Activated CD8-positive, alpha-beta memory T cell treated with anti-CD3 and anti-CD28 coated beads, Interleukin-2, amount 50 U/mL, for 24 hours (primary cell): Measurements from ENCODE around the gene ZNF189.
"Not testable (repeated sequence)": the region's sequence is repeated elsewhere in the genome, so short reads cannot be mapped to it uniquely, and the experiment has no call there.

ENCODE experiments used
- DNase-seq: peaks from one replicate; pipeline ENCODE4 v3.0.0-alpha.2; 2020; ENCODE audit errors: extremely low read depth

ZNF189 gene

DNA sequence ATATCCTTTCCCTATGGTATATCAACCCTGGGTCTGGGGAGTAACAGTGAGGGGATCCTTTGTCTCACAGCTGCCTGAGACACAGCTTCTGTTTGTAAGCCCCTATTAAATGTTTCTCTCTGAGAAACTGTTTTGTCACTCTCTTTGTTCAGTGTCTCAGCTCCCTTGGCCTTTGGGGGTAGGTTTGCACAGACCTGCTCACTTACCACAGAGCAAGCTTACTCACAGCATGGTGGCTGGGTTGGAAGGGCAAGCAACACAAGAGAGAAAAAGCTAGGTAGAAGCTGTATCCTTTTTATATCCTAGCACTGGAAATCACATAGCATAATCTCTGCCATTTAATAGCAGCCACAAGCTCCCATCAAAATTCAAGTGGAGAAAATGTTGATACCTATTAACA is 18.4 kb upstream of the ZNF189 start:
- no peak for DNase-seq

DNA sequence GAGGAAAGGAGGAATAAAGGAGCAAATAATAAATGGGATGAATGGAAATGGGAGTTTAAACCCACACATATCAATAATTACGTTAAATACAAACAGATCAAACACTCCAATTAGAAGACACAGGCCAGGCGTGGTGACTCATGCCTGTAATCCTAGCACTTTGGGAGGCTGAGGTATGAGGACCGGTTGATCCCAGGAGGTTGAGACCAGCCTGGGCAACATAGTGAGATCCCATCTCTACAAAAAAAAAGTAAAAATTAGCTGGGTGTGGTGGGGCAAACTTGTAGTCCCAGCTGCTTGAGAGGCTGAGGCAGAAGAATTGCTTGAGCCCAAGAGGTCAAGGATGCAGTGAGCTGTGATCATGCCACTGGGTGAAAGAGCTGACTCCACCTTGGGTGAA is 17.5 kb upstream of the ZNF189 start:
- DNase-seq = no peak

GRCh38 chr9:101381833-101382342 is 16.8 kb upstream of the ZNF189 start:
- DNase-seq = no peak

GRCh38 chr9:101383361-101383760 is 15.3 kb upstream of the ZNF189 start:
- no peak for DNase-seq

GRCh38 chr9:101384873-101385536 is 13.6 kb upstream of the ZNF189 start, which contains the start of gene BAAT:
Gene BAAT (minus strand): TSS chr9:101385006. CDS start chr9:101371404, 13,602 bp downstream.
- DNase-seq = not testable (repeated sequence)

- no peak for DNase-seq
Observed at GRCh38 chr9:101387871-101388506, 10.7 kb upstream of the ZNF189 start.

DNA sequence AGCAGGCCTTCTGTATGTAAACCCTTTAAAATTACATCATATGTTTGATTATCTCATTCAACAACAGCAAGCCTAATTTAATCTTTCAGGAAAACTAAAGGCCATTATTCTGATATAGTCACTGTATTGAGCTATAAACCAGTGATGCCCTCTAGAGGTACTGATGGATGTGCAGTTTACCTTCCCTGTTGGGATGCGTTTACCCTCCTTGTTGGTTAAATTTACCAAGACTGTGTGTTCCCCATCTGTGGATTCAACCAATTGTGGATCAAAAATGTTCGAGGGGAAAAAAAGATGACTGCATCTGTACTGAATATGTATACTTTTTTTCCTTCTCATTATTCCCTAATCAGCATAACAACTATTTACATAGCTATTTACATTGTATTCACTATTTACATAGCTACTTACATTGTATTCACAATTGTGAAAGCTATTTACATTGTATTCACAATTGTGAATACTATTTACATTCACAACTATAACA is 10.1 kb upstream of the ZNF189 start:
- DNase-seq = no peak

DNA sequence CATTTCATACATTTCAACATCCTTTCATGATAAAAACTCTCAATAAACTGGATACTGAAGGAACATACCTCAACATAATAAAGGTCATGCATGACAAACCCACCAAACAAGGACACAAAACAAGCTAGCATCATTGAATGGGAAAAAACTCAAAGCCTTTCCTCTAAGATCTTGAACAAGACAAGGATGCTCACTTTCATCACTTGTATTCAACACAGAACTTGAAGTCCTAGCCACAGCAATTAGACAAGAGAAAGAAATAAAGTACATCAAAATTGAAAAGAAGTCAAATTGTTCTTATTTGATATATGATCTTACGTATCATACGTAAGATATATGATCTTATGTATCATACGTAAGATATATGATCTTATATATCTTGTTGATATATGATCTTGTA is 5.5 kb upstream of the ZNF189 start:
- DNase-seq = no peak

DNA sequence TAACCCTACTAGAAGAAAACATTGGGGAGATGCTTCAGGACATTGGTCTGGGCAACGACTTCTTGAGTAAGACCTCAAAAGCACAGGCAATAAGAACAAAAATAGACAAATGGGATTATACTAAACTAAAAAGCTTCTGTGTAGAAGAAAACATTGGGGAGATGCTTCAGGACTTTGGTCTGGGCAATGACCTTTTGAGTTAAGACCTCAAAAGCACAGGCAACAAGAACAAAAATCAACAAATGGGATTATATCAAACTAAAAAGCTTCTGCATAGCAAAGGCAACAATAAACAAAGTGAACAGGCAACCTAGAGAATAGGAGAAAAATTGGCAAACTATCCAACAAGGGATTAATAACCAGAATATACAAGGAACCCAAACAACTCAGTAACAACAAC is 4.0 kb upstream of the ZNF189 start:
- DNase-seq = no peak

GRCh38 chr9:101397746-101398067 is 944 bp upstream of the ZNF189 start:
- no peak for DNase-seq

GRCh38 chr9:101398930-101399642 is 435 bp downstream of the ZNF189 start:
- DNase-seq = no peak

DNA sequence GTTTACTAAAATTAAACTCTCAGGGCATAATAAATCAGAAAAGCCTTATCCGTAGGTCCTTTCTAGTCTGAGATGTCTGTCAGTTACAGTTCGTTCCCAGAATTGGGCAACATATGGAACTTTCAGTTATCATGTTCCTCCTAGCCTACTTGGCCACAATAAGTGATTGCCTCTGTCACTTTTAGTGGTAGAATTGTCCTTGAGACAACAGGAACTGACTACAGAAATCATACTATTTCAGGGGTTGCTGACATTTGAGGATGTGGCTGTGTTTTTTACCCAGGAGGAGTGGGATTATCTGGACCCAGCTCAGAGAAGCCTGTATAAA is 956 bp downstream of the ZNF189 start:
- DNase-seq = no peak

GRCh38 chr9:101400120-101400519 is 1.5 kb downstream of the ZNF189 start:
- DNase-seq = no peak

DNA sequence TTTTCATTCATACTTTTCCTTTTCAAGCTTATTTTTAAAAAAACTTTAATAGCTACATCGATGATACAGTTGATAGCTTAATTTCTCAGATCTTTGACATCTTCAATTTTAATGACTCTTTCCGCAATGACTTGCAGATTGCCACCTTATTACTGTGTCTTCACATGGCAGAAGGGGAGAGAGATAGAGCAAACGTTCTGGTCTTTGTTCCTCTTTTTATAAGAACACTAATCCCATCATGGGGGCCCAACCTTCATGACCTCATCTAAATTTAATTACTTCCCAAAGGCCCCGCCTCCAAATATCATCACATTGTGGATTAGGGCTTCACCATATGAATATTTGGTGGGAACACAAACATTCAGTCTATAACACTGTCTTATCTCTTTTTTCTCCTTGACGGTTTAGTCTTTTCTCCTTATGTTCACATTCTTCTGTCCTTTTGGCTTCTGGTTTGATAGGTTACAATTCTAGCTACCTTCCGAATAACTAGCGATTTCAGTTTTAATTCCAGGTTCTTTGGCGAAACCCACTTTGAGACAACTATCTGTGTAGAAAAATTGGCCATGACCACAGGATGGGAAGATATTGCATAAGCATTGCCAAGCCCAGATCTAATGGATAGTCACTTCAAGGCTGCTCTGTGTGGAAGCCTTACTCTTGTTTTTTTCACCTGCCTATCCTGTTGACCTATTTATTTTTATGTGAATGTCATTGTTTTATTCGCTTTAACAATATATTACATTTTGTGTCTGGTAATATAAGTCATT is 5.0 kb downstream of the ZNF189 start:
- no peak for DNase-seq

- DNase-seq = no peak
Observed at GRCh38 chr9:101408374-101409078, 9.9 kb downstream of the ZNF189 start.

- no peak for DNase-seq
Observed at GRCh38 chr9:101409079-101409477, 10.4 kb downstream of the ZNF189 start.

DNA sequence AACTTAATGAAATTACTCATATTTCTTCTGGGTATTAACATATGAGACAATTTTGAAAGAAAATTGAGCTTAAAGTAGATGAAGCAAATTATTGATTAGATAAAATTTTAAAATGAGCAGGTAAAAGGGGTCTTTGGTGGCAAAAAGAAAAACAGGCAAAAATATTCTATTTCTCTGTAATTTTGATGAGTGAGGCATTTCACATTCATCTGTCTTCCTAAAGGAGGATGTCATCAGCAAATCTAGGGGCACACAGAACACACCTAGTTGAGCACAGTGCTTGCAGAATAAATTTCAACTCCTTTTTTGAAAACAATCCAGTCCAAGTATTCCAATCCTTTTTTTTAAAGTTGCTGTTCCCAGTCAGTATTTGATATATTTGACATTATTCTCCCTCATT is 16.2 kb downstream of the ZNF189 start:
- DNase-seq = no peak

GRCh38 chr9:101415578-101415977 is 16.9 kb downstream of the ZNF189 start:
- DNase-seq = no peak

DNA sequence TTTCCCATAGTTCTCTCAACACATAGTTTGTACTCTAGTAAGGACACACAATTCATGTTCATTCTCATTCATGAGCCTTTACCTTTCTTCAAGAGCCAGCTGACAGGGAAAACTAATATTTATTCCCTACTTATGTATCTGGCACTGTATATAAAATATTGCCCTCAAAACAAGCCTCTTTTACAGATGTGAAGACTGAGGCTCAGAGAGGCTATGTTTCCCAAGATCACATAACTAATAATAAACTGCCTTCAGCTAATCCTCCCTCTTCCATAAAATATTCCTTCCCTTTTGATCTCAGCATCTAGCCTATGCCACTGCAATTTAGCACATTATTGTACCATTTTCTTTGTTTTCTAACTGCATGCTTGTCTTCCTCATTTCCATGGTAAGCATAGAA is 18.7 kb downstream of the ZNF189 start:
- DNase-seq = no peak

DNA sequence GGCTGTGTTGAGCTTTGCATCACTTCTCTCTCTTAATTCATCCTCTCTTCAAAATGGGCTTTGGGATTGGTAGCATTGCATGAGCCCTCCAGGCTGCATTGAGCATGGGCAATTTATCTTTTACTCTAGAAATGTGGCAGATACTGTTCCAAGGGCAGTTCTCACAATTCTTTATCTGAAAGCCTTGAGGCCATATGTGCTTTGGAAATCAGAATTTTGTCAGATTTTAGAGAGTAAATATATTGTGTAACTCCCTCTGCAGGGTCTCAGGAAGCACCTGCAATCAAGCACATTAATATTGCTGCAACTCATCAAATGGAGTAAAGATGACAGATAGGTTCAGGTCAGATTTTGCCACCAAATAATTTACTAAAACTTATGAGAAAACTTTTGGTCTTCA is 19.3 kb downstream of the ZNF189 start:
- DNase-seq = no peak
